ENCODE results near the gene NDUFS6.
A peak's percentile ranks its signal among the peaks of the same experiment; 100 is the strongest.

Gene NDUFS6

GRCh38 chr5:1856596-1857255 lies 55.5 kb downstream of the NDUFS6 start:
- no peak for DNase-seq
- intact Hi-C loops (cut with DNase I) = no loop called here

- intact Hi-C loops (cut with DNase I) = no loop called here
- DNase-seq = no peak
These were observed 56.0 kb downstream of the NDUFS6 start for GRCh38 chr5:1857256-1857600.

- DNase-seq = no peak
- intact Hi-C loops (cut with DNase I) = no loop called here
These were observed 57.2 kb downstream of the NDUFS6 start for GRCh38 chr5:1858436-1858835.

GRCh38 chr5:1859099-1859498 lies 57.9 kb downstream of the NDUFS6 start:
- no peak for DNase-seq
- intact Hi-C loops (cut with DNase I) = no loop called here

- intact Hi-C loops (cut with DNase I) = no loop called here
- DNase-seq = no peak
These were observed 58.9 kb downstream of the NDUFS6 start for GRCh38 chr5:1860021-1860610.

GRCh38 chr5:1860949-1861348 lies 59.7 kb downstream of the NDUFS6 start:
- intact Hi-C loops (cut with DNase I) = no loop called here
- DNase-seq = peak in 39 of 42 donors; percentile 7 to 81 (median 36)

- intact Hi-C loops (cut with DNase I) = no loop called here
- no peak for DNase-seq
These were observed 63.8 kb downstream of the NDUFS6 start for GRCh38 chr5:1864896-1865440.

- intact Hi-C loops (cut with DNase I) = no loop called here
- no peak for DNase-seq
These were observed 64.3 kb downstream of the NDUFS6 start for GRCh38 chr5:1865486-1865885.
